Measurements from ENCODE around the gene RGS14. TPM values are rescaled to one million over a fixed set of nuclear protein-coding genes. Genes with fewer than 3 reads are reported as not detected.

Gene RGS14
- total RNA-seq, 1 donor from 2014 or later: 4.5 TPM

GRCh38 chr5:177347699-177348098, 10.0 kb upstream of the RGS14 start:
- H3K4me3 ChIP-seq: no peak overlapping the region
- H3K9me3 ChIP-seq: no peaks in the 10 kb centered on the region
- peaks cover 10 to 14% of the 10 kb centered on the region in 2 donors for H3K36me3 ChIP-seq
- DNase-seq (ENCODE audit: low spot score in 2 of 2): no peak
- intact Hi-C loops (cut with DNase I): no loop called here
- H3K4me1 ChIP-seq: peaks cover 7 to 24% of the 10 kb centered on the region in 2 donors
- H3K27ac ChIP-seq: no peak overlapping the region
- H3K27me3 ChIP-seq: no peaks in the 10 kb centered on the region
- TF ChIP-seq, protein P1, sequence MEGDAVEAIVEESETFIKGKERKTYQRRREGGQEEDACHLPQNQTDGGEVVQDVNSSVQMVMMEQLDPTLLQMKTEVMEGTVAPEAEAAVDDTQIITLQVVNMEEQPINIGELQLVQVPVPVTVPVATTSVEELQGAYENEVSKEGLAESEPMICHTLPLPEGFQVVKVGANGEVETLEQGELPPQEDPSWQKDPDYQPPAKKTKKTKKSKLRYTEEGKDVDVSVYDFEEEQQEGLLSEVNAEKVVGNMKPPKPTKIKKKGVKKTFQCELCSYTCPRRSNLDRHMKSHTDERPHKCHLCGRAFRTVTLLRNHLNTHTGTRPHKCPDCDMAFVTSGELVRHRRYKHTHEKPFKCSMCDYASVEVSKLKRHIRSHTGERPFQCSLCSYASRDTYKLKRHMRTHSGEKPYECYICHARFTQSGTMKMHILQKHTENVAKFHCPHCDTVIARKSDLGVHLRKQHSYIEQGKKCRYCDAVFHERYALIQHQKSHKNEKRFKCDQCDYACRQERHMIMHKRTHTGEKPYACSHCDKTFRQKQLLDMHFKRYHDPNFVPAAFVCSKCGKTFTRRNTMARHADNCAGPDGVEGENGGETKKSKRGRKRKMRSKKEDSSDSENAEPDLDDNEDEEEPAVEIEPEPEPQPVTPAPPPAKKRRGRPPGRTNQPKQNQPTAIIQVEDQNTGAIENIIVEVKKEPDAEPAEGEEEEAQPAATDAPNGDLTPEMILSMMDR (IDR thresholded peaks at IDR 0.05): no peak

- peaks cover 7 to 24% of the 10 kb centered on the region in 2 donors for H3K4me1 ChIP-seq
- no peak overlapping the region for H3K27ac ChIP-seq
- H3K27me3 ChIP-seq: no peaks in the 10 kb centered on the region
- intact Hi-C loops (cut with DNase I): no loop called here
- no peak for DNase-seq (ENCODE audit: low spot score in 2 of 2)
- no peaks in the 10 kb centered on the region for H3K9me3 ChIP-seq
- H3K4me3 ChIP-seq: no peak overlapping the region
- peaks cover 10 to 14% of the 10 kb centered on the region in 2 donors for H3K36me3 ChIP-seq
- TF ChIP-seq, protein P1 (IDR thresholded peaks at IDR 0.05): no peak
Measured at GRCh38 chr5:177349362-177349647, 8.4 kb upstream of the RGS14 start.

- no peak overlapping the region for H3K27ac ChIP-seq
- H3K4me3 ChIP-seq: peak overlapping the region; percentile 68 to 71
- TF ChIP-seq, protein P1 (IDR thresholded peaks at IDR 0.05): no peak
- peaks cover 6 to 14% of the 10 kb centered on the region in 2 donors for H3K36me3 ChIP-seq
- intact Hi-C loops (cut with DNase I): loop anchor here (2.0 kb wide), 1 partner anchor 37 kb away; no protein-coding TSS in a partner anchor
- no peak for DNase-seq (ENCODE audit: low spot score in 2 of 2)
- no peaks in the 10 kb centered on the region for H3K9me3 ChIP-seq
- peaks cover 7 to 24% of the 10 kb centered on the region in 2 donors for H3K4me1 ChIP-seq
- H3K27me3 ChIP-seq: no peaks in the 10 kb centered on the region
Measured at GRCh38 chr5:177349762-177350161, 8.0 kb upstream of the RGS14 start.

- intact Hi-C loops (cut with DNase I): loop anchor here (1.0 to 2.0 kb wide), 3 partner anchors 15 to 75 kb away; partner anchors contain the start of gene GRK6
- H3K4me1 ChIP-seq: peaks cover 7 to 24% of the 10 kb centered on the region in 2 donors
Measured at GRCh38 chr5:177350776-177351391, 6.8 kb upstream of the RGS14 start.

GRCh38 chr5:177351392-177352329, 6.1 kb upstream of the RGS14 start, which contains the start of gene LMAN2:
Gene LMAN2 (minus strand): TSS chr5:177351668. CDS start chr5:177351647, 21 bp downstream.
- H3K9me3 ChIP-seq: no peaks in the 10 kb centered on the region
- peak within 1 kb of the TSS; percentile 68 to 71 for H3K4me3 ChIP-seq
- DNase-seq (ENCODE audit: low spot score in 2 of 2): peak; percentile 76 to 96
- peak within 1 kb of the TSS; percentile 81 to 94 for H3K27ac ChIP-seq
- peaks cover 3 to 14% of the 10 kb centered on the region in 2 donors for H3K36me3 ChIP-seq
- intact Hi-C loops (cut with DNase I): loop anchor here (1.0 to 2.0 kb wide), 3 partner anchors 15 to 75 kb away; partner anchors contain the start of gene GRK6
- TF ChIP-seq, protein P1 (IDR thresholded peaks at IDR 0.05): no peak
- no peaks in the 10 kb centered on the region for H3K27me3 ChIP-seq
- peaks cover 7 to 24% of the 10 kb centered on the region in 2 donors for H3K4me1 ChIP-seq

More at GRCh38 chr5:177350776-177351391, 6.8 kb upstream of the RGS14 start:
- H3K36me3 ChIP-seq: peaks cover 3 to 14% of the 10 kb centered on the region in 2 donors
- peak overlapping the region; percentile 68 to 71 for H3K4me3 ChIP-seq
- TF ChIP-seq, protein P1 (IDR thresholded peaks at IDR 0.05): no peak
- no peaks in the 10 kb centered on the region for H3K9me3 ChIP-seq
- DNase-seq (ENCODE audit: low spot score in 2 of 2): no peak
- no peaks in the 10 kb centered on the region for H3K27me3 ChIP-seq
- peak overlapping the region; percentile 81 to 94 for H3K27ac ChIP-seq
